CD8-positive, alpha-beta memory T cell (primary cell): Measurements from ENCODE around the gene THEMIS. TPM values are rescaled to one million over a fixed set of nuclear protein-coding genes. Genes with fewer than 3 reads are reported as not detected.
A peak's percentile ranks its signal among the peaks of the same experiment; 100 is the strongest.

Experiments used
- CTCF ChIA-PET: fragments of 350-600 bp; sonication (Branson Sonifier 250); formaldehyde crosslinking; loops from one replicate; lab custom pipeline; 2021; ENCODE audit warnings: antibody characterized with exemption; lab: Charles Lee
- POLR2A ChIA-PET: fragments of 350-600 bp; sonication (Branson Sonifier 250); formaldehyde crosslinking; loops from one replicate; lab custom pipeline; 2021; ENCODE audit warnings: antibody characterized with exemption; lab: Charles Lee
- DNase-seq, 5 donors: peaks; one replicate each; pipeline versions ENCODE4 v3.0.0 to v3.0.0-alpha.2; 2020 to 2022; ENCODE audit warnings: mixed read lengths in 1 of 5
- H3K27ac ChIP-seq: one replicate; pipeline ENCODE4 v1.7.0; 2013; ENCODE audit warnings: low read depth, mild to moderate bottlenecking, low read length, moderate library complexity
- H3K27me3 ChIP-seq: 2 replicates; pipeline ENCODE4 v1.7.0; 2013; ENCODE audit warnings: low read length, mild to moderate bottlenecking; ENCODE audit not compliant: insufficient read depth, poor library complexity, severe bottlenecking
- H3K36me3 ChIP-seq: 2 replicates; pipeline ENCODE4 v1.7.0; 2013; ENCODE audit warnings: mild to moderate bottlenecking, low read length, moderate library complexity; ENCODE audit not compliant: insufficient read depth
- H3K4me1 ChIP-seq: 2 replicates; pipeline ENCODE4 v1.7.0; 2013; ENCODE audit warnings: mild to moderate bottlenecking, low read length, moderate library complexity; ENCODE audit not compliant: insufficient read depth
- H3K4me3 ChIP-seq: 2 replicates; pipeline ENCODE4 v1.7.0; 2013; ENCODE audit warnings: mild to moderate bottlenecking, low read length
- H3K9me3 ChIP-seq: 2 replicates; pipeline ENCODE4 v1.7.0; 2013; ENCODE audit warnings: mild to moderate bottlenecking, low read length
- H3K27ac Mint-ChIP-seq, 8 donors: one replicate each; pipeline ENCODE4 v1.8.0; 2020 to 2021; ENCODE audit warnings: mixed read lengths in 8 of 8, mild to moderate bottlenecking in 6 of 8, inconsistent platforms in 3 of 8, moderate library complexity in 3 of 8
- H3K27me3 Mint-ChIP-seq, 2 donors: one replicate each; pipeline ENCODE4 v1.8.0; 2020 to 2021; ENCODE audit warnings: mixed read lengths in 2 of 2, mild to moderate bottlenecking in 1 of 2, moderate library complexity in 1 of 2
- H3K36me3 Mint-ChIP-seq, 3 donors: one replicate each; pipeline ENCODE4 v1.8.0; 2020 to 2021; ENCODE audit warnings: mixed read lengths in 3 of 3, inconsistent platforms in 1 of 3, mild to moderate bottlenecking in 1 of 3
- H3K4me1 Mint-ChIP-seq, 3 donors: one replicate each; pipeline ENCODE4 v1.8.0; 2020 to 2021; ENCODE audit warnings: mixed read lengths in 3 of 3, inconsistent platforms in 1 of 3, mild to moderate bottlenecking in 1 of 3
- H3K4me3 Mint-ChIP-seq, 7 donors: one replicate each; pipeline ENCODE4 v1.8.0; 2020 to 2021; ENCODE audit warnings: mixed read lengths in 7 of 7, mild to moderate bottlenecking in 6 of 7, moderate library complexity in 4 of 7, inconsistent platforms in 2 of 7
- H3K9me3 Mint-ChIP-seq, 5 donors: one replicate each; pipeline ENCODE4 v1.8.0; 2020 to 2022; ENCODE audit warnings: mixed read lengths in 5 of 5, mild to moderate bottlenecking in 3 of 5, moderate library complexity in 2 of 5, inconsistent platforms in 1 of 5
- polyA plus RNA-seq: library from polyadenylated mRNA; unstranded; fragments of 300-500 nt; fragmentation: Illumina TruSeq; gene quantifications from one replicate; pipeline ENCODE4 v1.2.3, GENCODE V29; 2021
- total RNA-seq, 2 experiments: library from RNA; stranded (reverse); gene quantifications; one replicate each; pipeline ENCODE4 v1.2.3, GENCODE V29; 2021

Gene THEMIS
- total and polyA plus RNA-seq, 3 experiments from 2014 or later, result 39.9 to 107 (median 40.6) TPM

GRCh38 chr6:127865108-127865507, 35.8 kb downstream of the THEMIS start:
- POLR2A ChIA-PET, result interaction anchor here (0.8 kb wide), 1 partner anchor 113 kb away, joined by 3 read pairs; no protein-coding TSS in a partner anchor
- H3K4me3 ChIP-seq, result no peak overlapping the region

GRCh38 chr6:127864701-127865100, 36.2 kb downstream of the THEMIS start:
- peak overlapping the region in 3 of 7 donors; percentile 8 to 29 (median 15) for H3K4me3 Mint-ChIP-seq

More at GRCh38 chr6:127865108-127865507, 35.8 kb downstream of the THEMIS start:
- Mint-ChIP-seq H3K4me1 (peaks cover 69 to 85% (median 82%) of the 10 kb centered on the region in 3 donors), H3K27me3 (no peaks in the 10 kb centered on the region), H3K36me3 (peaks cover 11 to 56% (median 26%) of the 10 kb centered on the region in 3 donors), H3K9me3 (no peaks in the 10 kb centered on the region), H3K27ac (peak overlapping the region in 7 of 8 donors; percentile 30 to 84 (median 72)), H3K4me3 (peak overlapping the region in 3 of 7 donors; percentile 8 to 29 (median 15))
- no peak for DNase-seq
- Histone ChIP-seq H3K27me3 (no peaks in the 10 kb centered on the region), H3K27ac (no peak overlapping the region), H3K36me3 (peaks cover under 1% of the 10 kb centered on the region), H3K9me3 (no peaks in the 10 kb centered on the region), H3K4me1 (peaks cover 43% of the 10 kb centered on the region)
- CTCF ChIA-PET, result interaction anchor here (2.5 kb wide), 1 partner anchor 9 kb away, joined by 14 read pairs; no protein-coding TSS in a partner anchor

DNA sequence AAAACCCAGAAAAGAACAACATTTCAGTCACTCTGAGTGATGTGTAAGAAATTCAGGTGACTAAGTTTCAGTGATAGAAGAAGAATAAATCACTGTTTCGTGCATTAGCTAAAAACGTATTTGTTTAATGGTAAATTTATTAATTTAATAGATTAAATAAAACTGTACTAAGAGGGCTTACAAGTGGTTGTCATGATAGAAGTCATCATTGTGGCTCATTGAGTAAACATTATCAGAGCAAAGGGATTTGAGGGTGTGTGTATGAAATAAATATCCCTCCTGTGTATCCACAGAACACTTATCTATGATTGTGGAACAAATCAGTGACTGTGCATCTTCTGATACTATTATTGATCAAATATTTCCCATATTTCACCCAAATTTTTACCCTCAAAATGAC, 40.1 kb downstream of the THEMIS start:
- H3K9me3 ChIP-seq, result no peaks in the 10 kb centered on the region
- ChIA-PET POLR2A (no interaction called here), CTCF (interaction anchor here (0.9 kb wide), 1 partner anchor 467 kb away, joined by 3 read pairs; no protein-coding TSS in a partner anchor)
- H3K27ac ChIP-seq, result no peak overlapping the region
- Mint-ChIP-seq H3K4me3 (no peak overlapping the region), H3K9me3 (no peaks in the 10 kb centered on the region), H3K36me3 (peaks cover 11 to 52% (median 23%) of the 10 kb centered on the region in 3 donors), H3K4me1 (peaks cover 74 to 88% (median 86%) of the 10 kb centered on the region in 3 donors), H3K27ac (no peak overlapping the region), H3K27me3 (no peaks in the 10 kb centered on the region)
- no peak overlapping the region for H3K4me3 ChIP-seq
- no peaks in the 10 kb centered on the region for H3K27me3 ChIP-seq
- H3K36me3 ChIP-seq, result peaks cover 11% of the 10 kb centered on the region
- peaks cover 57% of the 10 kb centered on the region for H3K4me1 ChIP-seq
- no peak for DNase-seq

More at GRCh38 chr6:127864701-127865100, 36.2 kb downstream of the THEMIS start:
- no peaks in the 10 kb centered on the region for H3K27me3 Mint-ChIP-seq
- no peaks in the 10 kb centered on the region for H3K27me3 ChIP-seq
- H3K4me1 Mint-ChIP-seq, result peaks cover 69 to 85% (median 82%) of the 10 kb centered on the region in 3 donors
- ChIA-PET CTCF (interaction anchor here (1.6 to 2.5 kb wide), 2 partner anchors 9 to 114 kb away, joined by 3 to 14 read pairs; no protein-coding TSS in a partner anchor), POLR2A (no interaction called here)
- no peak overlapping the region for H3K27ac ChIP-seq
- peaks cover 11 to 58% (median 25%) of the 10 kb centered on the region in 3 donors for H3K36me3 Mint-ChIP-seq
- no peaks in the 10 kb centered on the region for H3K9me3 ChIP-seq
- H3K27ac Mint-ChIP-seq, result peak overlapping the region; percentile 30 to 89 (median 72)
- no peaks in the 10 kb centered on the region for H3K9me3 Mint-ChIP-seq
- peaks cover 43% of the 10 kb centered on the region for H3K4me1 ChIP-seq
- no peak overlapping the region for H3K4me3 ChIP-seq
- H3K36me3 ChIP-seq, result peaks cover 4% of the 10 kb centered on the region
- no peak for DNase-seq

- H3K4me1 ChIP-seq, result peaks cover 58% of the 10 kb centered on the region
- peaks cover 75 to 90% (median 87%) of the 10 kb centered on the region in 3 donors for H3K4me1 Mint-ChIP-seq
- H3K9me3 ChIP-seq, result no peaks in the 10 kb centered on the region
- peaks cover 11 to 49% (median 20%) of the 10 kb centered on the region in 3 donors for H3K36me3 Mint-ChIP-seq
- peak overlapping the region in 4 of 8 donors; percentile 10 to 59 (median 40) for H3K27ac Mint-ChIP-seq
- no peaks in the 10 kb centered on the region for H3K9me3 Mint-ChIP-seq
- H3K36me3 ChIP-seq, result peaks cover 11% of the 10 kb centered on the region
- no peak for DNase-seq
- H3K27me3 ChIP-seq, result no peaks in the 10 kb centered on the region
- H3K27me3 Mint-ChIP-seq, result no peaks in the 10 kb centered on the region
- POLR2A ChIA-PET, result no interaction called here
- H3K4me3 Mint-ChIP-seq, result no peak overlapping the region
- CTCF ChIA-PET, result interaction anchor here (0.6 kb wide), 1 partner anchor 119 kb away, joined by 3 read pairs; no protein-coding TSS in a partner anchor
- no peak overlapping the region for H3K27ac ChIP-seq
- no peak overlapping the region for H3K4me3 ChIP-seq
Measured at GRCh38 chr6:127859956-127860355, 40.9 kb downstream of the THEMIS start.

- H3K27ac ChIP-seq, result no peak overlapping the region
- peaks cover 17% of the 10 kb centered on the region for H3K36me3 ChIP-seq
- H3K27me3 ChIP-seq, result no peaks in the 10 kb centered on the region
- no peaks in the 10 kb centered on the region for H3K9me3 ChIP-seq
- H3K4me3 Mint-ChIP-seq, result peak overlapping the region in 2 of 7 donors; percentile 9 to 27
- H3K27me3 Mint-ChIP-seq, result no peaks in the 10 kb centered on the region
- no peak for DNase-seq
- CTCF ChIA-PET, result no interaction called here
- H3K4me1 Mint-ChIP-seq, result peaks cover 68 to 88% (median 87%) of the 10 kb centered on the region in 3 donors
- peak overlapping the region in 7 of 8 donors; percentile 43 to 93 (median 57) for H3K27ac Mint-ChIP-seq
- no peak overlapping the region for H3K4me3 ChIP-seq
- POLR2A ChIA-PET, result no interaction called here
- H3K4me1 ChIP-seq, result peaks cover 54% of the 10 kb centered on the region
- no peaks in the 10 kb centered on the region for H3K9me3 Mint-ChIP-seq
- H3K36me3 Mint-ChIP-seq, result peaks cover 3 to 47% (median 15%) of the 10 kb centered on the region in 3 donors
Measured at GRCh38 chr6:127858727-127859391, 42.0 kb downstream of the THEMIS start.

- Mint-ChIP-seq H3K36me3 (peaks cover 0 to 46% (median 13%) of the 10 kb centered on the region in 3 donors), H3K27ac (peak overlapping the region; percentile 2 to 82 (median 73)), H3K27me3 (no peaks in the 10 kb centered on the region), H3K4me3 (peak overlapping the region in 6 of 7 donors; percentile 1 to 50 (median 14)), H3K9me3 (no peaks in the 10 kb centered on the region), H3K4me1 (peaks cover 64 to 88% (median 87%) of the 10 kb centered on the region in 3 donors)
- no peaks in the 10 kb centered on the region for H3K9me3 ChIP-seq
- H3K27me3 ChIP-seq, result no peaks in the 10 kb centered on the region
- H3K4me1 ChIP-seq, result peaks cover 61% of the 10 kb centered on the region
- POLR2A ChIA-PET, result no interaction called here
- H3K4me3 ChIP-seq, result no peak overlapping the region
- no peak for DNase-seq
- CTCF ChIA-PET, result interaction anchor here (1.9 to 4.3 kb wide), 4 partner anchors 93 to 471 kb away, joined by 4 to 21 read pairs (median 13); no protein-coding TSS in a partner anchor
- H3K36me3 ChIP-seq, result peaks cover 17% of the 10 kb centered on the region
- no peak overlapping the region for H3K27ac ChIP-seq
Measured at GRCh38 chr6:127857051-127857637, 43.7 kb downstream of the THEMIS start.

DNA sequence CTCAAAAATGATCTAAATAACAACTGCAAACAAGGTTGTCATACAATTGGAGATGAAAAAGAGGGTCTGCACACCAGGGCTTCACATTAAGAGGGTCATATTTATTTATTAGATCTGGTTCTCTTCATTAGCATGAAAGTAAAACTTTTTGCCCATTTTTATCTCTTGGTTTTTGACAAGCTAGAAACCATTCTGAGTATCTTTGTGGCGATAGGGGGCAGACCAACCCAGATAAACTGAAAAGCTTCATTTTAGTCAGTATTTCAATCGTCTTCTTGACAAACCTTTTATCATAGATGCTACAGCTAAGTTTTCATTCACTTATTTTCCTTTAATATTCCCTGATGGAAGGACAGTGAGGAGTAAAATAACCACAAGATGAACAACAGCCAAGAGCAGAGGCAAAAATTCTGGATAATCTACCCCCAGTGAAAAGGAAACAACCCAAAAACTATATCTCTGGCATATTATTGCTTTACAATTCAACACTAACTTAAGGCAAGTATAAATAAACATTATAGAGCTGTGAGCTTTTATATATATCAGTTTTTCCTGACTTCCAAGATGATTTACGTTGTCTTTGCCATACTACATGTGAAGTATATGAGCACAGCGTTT, 45.2 kb downstream of the THEMIS start:
- CTCF ChIA-PET, result interaction anchor here (0.6 to 4.3 kb wide), 36 partner anchors 10 to 665 kb away, joined by 3 to 21 read pairs (median 4); partner anchors contain the start of genes PTPRK and THEMIS
- Histone ChIP-seq H3K27ac (no peak overlapping the region), H3K27me3 (no peaks in the 10 kb centered on the region), H3K4me1 (peaks cover 71% of the 10 kb centered on the region), H3K4me3 (no peak overlapping the region), H3K9me3 (no peaks in the 10 kb centered on the region), H3K36me3 (peaks cover 17% of the 10 kb centered on the region)
- DNase-seq, result peak in 4 of 5 donors; percentile 22 to 61 (median 44)
- peak overlapping the region; percentile 44 to 89 (median 75) for H3K27ac Mint-ChIP-seq
- peak overlapping the region in 5 of 7 donors; percentile 12 to 52 (median 30) for H3K4me3 Mint-ChIP-seq
- POLR2A ChIA-PET, result interaction anchor here (0.6 to 1.6 kb wide), 5 partner anchors 54 to 594 kb away, joined by 3 to 5 read pairs (median 4); no protein-coding TSS in a partner anchor
- H3K9me3 Mint-ChIP-seq, result no peaks in the 10 kb centered on the region
- H3K27me3 Mint-ChIP-seq, result no peaks in the 10 kb centered on the region
- H3K4me1 Mint-ChIP-seq, result peaks cover 72 to 99% (median 95%) of the 10 kb centered on the region in 3 donors
- peaks cover 0 to 55% (median 15%) of the 10 kb centered on the region in 3 donors for H3K36me3 Mint-ChIP-seq
